Keratinocyte (primary cell): ENCODE results near the gene TMTC4. TPM values are rescaled to one million over a fixed set of nuclear protein-coding genes. Genes with fewer than 3 reads are reported as not detected.

Source experiments
- DNase-seq: peaks from one replicate; pipeline ENCODE4 v3.0.0-alpha.2; 2011; ENCODE audit warnings: low read depth, missing footprints, low spot score
- FAIRE-seq: peaks from 2 replicates; lab custom pipeline; 2011; peaks lifted over from hg19 to GRCh38; lab: Jason Lieb, UNC
- H2AFZ ChIP-seq: 2 replicates; pipeline ENCODE4 v1.6.0; 2012; ENCODE audit warnings: low read length, control low read depth, inconsistent platforms; ENCODE audit not compliant: control insufficient read depth
- H3K27ac ChIP-seq: 2 replicates; pipeline ENCODE4 v1.5.1; 2011; ENCODE audit warnings: low read length; ENCODE audit not compliant: control insufficient read depth, insufficient read depth
- H3K27me3 ChIP-seq: 3 replicates; pipeline ENCODE4 v1.6.0; 2011; ENCODE audit warnings: low read length; ENCODE audit not compliant: control insufficient read depth, insufficient read depth; ENCODE audit errors: extremely low read depth
- H3K36me3 ChIP-seq, 2 experiments: 2 replicates in 1 of 2; 3 replicates in 1 of 2; pipeline ENCODE4 v1.5.1; 2011; ENCODE audit warnings: low read length in 2 of 2, mild to moderate bottlenecking in 1 of 2; ENCODE audit not compliant: control insufficient read depth in 2 of 2, insufficient read depth in 2 of 2; ENCODE audit errors: extremely low read depth in 1 of 2
- H3K4me1 ChIP-seq: 3 replicates; pipeline ENCODE4 v1.5.1; 2011; ENCODE audit warnings: low read length; ENCODE audit not compliant: control insufficient read depth, insufficient read depth; ENCODE audit errors: extremely low read depth
- H3K4me2 ChIP-seq: 3 replicates; pipeline ENCODE4 v1.6.0; 2011; ENCODE audit warnings: low read depth, low read length; ENCODE audit not compliant: control insufficient read depth, insufficient read depth; ENCODE audit errors: extremely low read depth
- H3K4me3 ChIP-seq, 3 experiments: fragments of 200-600 bp in 1 of 3; sonication (generic) in 1 of 3; 2 replicates in 2 of 3; 3 replicates in 1 of 3; pipeline ENCODE4 v1.5.1; 2011 to 2016; ENCODE audit warnings: low read length in 3 of 3, mild to moderate bottlenecking in 3 of 3, control low read depth in 2 of 3, inconsistent platforms in 1 of 3, low read depth in 1 of 3, mixed read lengths in 1 of 3, mixed run types in 1 of 3, moderate library complexity in 1 of 3; ENCODE audit not compliant: control insufficient read depth in 2 of 3, insufficient read depth in 2 of 3; ENCODE audit errors: extremely low read depth in 1 of 3
- H3K79me2 ChIP-seq: 2 replicates; pipeline ENCODE4 v1.6.0; 2012; ENCODE audit warnings: low read length; ENCODE audit not compliant: control insufficient read depth, insufficient read depth
- H3K9ac ChIP-seq: 3 replicates; pipeline ENCODE4 v1.6.0; 2011; ENCODE audit warnings: low read length; ENCODE audit not compliant: control insufficient read depth, insufficient read depth; ENCODE audit errors: extremely low read depth
- H3K9me1 ChIP-seq: 3 replicates; pipeline ENCODE4 v1.6.0; 2011; ENCODE audit warnings: low read length; ENCODE audit not compliant: control insufficient read depth, insufficient read depth; ENCODE audit errors: extremely low read depth
- H3K9me3 ChIP-seq: 2 replicates; pipeline ENCODE4 v1.5.1; 2012; ENCODE audit warnings: low read depth, low read length; ENCODE audit not compliant: control insufficient read depth
- H4K20me1 ChIP-seq: 3 replicates; pipeline ENCODE4 v1.6.0; 2011; ENCODE audit warnings: low read length; ENCODE audit not compliant: control insufficient read depth, insufficient read depth; ENCODE audit errors: extremely low read depth
- CTCF ChIP-seq, 3 experiments: IDR thresholded peaks in 1 of 3; conservative IDR thresholded peaks in 1 of 3; optimal IDR thresholded peaks in 1 of 3; 2 replicates in 2 of 3; 3 replicates in 1 of 3; pipeline versions ENCODE3 to v1.5.1; 2011; ENCODE audit warnings: low read length in 3 of 3, mild to moderate bottlenecking in 3 of 3, moderate library complexity in 2 of 3, control low read depth in 1 of 3, inconsistent platforms in 1 of 3; ENCODE audit not compliant: insufficient read depth in 2 of 3; ENCODE audit errors: extremely low read depth in 1 of 3
- EZH2 ChIP-seq: IDR thresholded peaks from one replicate; pipeline ENCODE4 v1.6.1; 2012; ENCODE audit warnings: inconsistent platforms, mild to moderate bottlenecking, low read length, moderate library complexity
- dilution Hi-C: fragments of 300-500 bp; cut with MboI; formaldehyde crosslinking; loops from one replicate; pipeline ENCODE4 v1.7.0; 2020; ENCODE audit warnings: low sequenced_read_pairs; ENCODE audit not compliant: extremely low pct_ligation_motif_present
- polyA plus RNA-seq, 5 experiments: library from polyadenylated mRNA; depleted of rRNA in 3 of 5; stranded (reverse) in 3 of 5; stranded (forward) in 1 of 5; unstranded in 1 of 5; fragments of >200 nt; gene quantifications; 1 replicate in 1 of 5; 2 replicates in 3 of 5; 3 replicates in 1 of 5; pipeline versions ENCODE4 v1.2.1 to v1.2.3, GENCODE V29; 2011 to 2012; ENCODE audit warnings: missing spikeins in 2 of 5, low read depth in 1 of 5, low replicate concordance in 1 of 5

TMTC4 gene
- polyA plus RNA-seq, 1 donor (not counting 4 experiments of a cell fraction or from before 2014, with no cell fraction given), result 6.5 TPM

DNA sequence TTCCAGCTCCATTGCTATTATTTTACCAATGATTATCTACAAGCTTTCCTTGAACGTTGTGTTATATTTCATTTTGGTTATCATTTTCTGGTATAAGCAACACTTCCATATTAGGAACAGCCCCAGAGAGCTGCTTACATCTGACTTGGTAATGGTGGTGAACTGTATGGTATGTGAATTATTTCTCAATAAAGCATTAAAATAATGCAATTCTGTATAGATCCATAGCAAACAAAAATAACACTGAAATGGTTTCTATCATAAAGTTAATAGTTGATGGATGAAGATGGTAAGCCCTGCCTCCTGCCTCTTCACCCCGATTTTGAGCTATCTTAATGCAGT is 113.5 kb downstream of the TMTC4 start:
- Histone ChIP-seq H3K9me3 (no peaks in the 10 kb centered on the region), H3K27ac (no peak overlapping the region), H3K4me1 (no peaks in the 10 kb centered on the region), H3K27me3 (no peaks in the 10 kb centered on the region), H3K4me2 (no peak overlapping the region), H3K9ac (no peak overlapping the region), H3K79me2 (no peaks in the 10 kb centered on the region), H3K9me1 (no peaks in the 10 kb centered on the region), H3K4me3 (no peak overlapping the region), H2AFZ (no peak overlapping the region), H4K20me1 (no peaks in the 10 kb centered on the region), H3K36me3 (no peaks in the 10 kb centered on the region)
- dilution Hi-C loops, result no loop called here
- no peak for FAIRE-seq
- DNase-seq, result no peak
- no peak for TF ChIP-seq CTCF (optimal IDR thresholded peaks at IDR 0.05 in 1 of 3, IDR thresholded peaks at IDR 0.05 in 1 of 3, conservative IDR thresholded peaks at IDR 0.05 in 1 of 3; ENCODE audit: extremely low read depth in 1 of 3, insufficient read depth in 2 of 3, low read length in 3 of 3)
- TF ChIP-seq EZH2, result no peak

DNA sequence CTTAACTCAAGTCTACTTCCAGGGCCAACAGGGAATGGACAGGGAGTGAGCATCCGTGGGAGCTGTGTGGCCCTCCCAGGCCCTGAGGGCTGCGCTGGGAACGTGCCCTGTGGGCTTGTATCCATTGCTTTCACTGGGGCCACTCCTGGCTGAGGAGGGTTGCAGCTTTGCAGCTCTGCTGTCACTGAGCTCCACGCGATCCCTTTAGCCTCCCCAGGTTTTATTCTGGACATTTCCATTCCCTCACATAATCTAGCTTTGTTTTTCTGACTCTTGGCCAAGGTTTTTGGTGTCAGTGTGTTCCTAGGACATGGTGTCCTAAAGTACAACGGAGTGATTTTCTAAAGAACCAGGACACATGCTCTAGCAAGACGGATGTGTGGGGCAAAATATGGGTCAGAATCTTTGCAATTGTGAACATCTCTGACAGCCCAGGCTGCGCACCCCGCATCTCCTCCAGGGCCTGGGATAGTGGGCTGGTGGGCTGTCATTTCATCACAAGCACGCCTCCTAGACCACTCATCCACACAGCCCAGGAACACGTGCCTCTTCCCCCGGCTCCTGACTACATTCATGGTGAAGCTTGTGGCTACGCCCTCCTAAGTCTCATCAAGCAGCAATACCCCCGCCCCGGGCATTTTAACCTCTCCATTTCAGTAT is 114.0 kb downstream of the TMTC4 start:
- Histone ChIP-seq H3K79me2 (no peaks in the 10 kb centered on the region), H3K4me2 (no peak overlapping the region), H2AFZ (no peak overlapping the region), H3K9me1 (no peaks in the 10 kb centered on the region), H3K27me3 (no peaks in the 10 kb centered on the region), H3K9me3 (no peaks in the 10 kb centered on the region), H3K9ac (no peak overlapping the region), H3K4me1 (no peaks in the 10 kb centered on the region), H3K4me3 (no peak overlapping the region), H3K36me3 (no peaks in the 10 kb centered on the region), H3K27ac (no peak overlapping the region), H4K20me1 (no peaks in the 10 kb centered on the region)
- dilution Hi-C loops, result no loop called here
- no peak for DNase-seq
- no peak for TF ChIP-seq CTCF (optimal IDR thresholded peaks at IDR 0.05 in 1 of 3, IDR thresholded peaks at IDR 0.05 in 1 of 3, conservative IDR thresholded peaks at IDR 0.05 in 1 of 3; ENCODE audit: extremely low read depth in 1 of 3, insufficient read depth in 2 of 3, low read length in 3 of 3)
- no peak for TF ChIP-seq EZH2
- FAIRE-seq, result no peak
